HL-60 (cell line): Measurements from ENCODE around the gene GCGR.

Experiments used
- DNase-seq, 2 experiments: peaks; one replicate each; pipeline ENCODE4 v3.0.0-alpha.2; 2010 to 2020; ENCODE audit warnings: low read depth in 1 of 2, low spot score in 1 of 2
- H3K27ac ChIP-seq: fragments of 250-450 bp; sonication (Bioruptor Pico); replicated peaks from 2 replicates; pipeline ENCODE4 v1.5.1; 2020; ENCODE audit warnings: mild to moderate bottlenecking, moderate library complexity
- H3K27me3 ChIP-seq: fragments of 250-450 bp; sonication (Bioruptor Pico); 2 replicates; pipeline ENCODE4 v1.5.1; 2021; ENCODE audit warnings: mild to moderate bottlenecking, moderate library complexity; ENCODE audit not compliant: insufficient read depth, poor library complexity, severe bottlenecking
- H3K4me3 ChIP-seq: replicated peaks from 2 replicates; pipeline ENCODE4 v1.5.1; 2011; ENCODE audit warnings: mild to moderate bottlenecking, control low read depth, low read length; ENCODE audit not compliant: insufficient read depth
- GABPA ChIP-seq: IDR thresholded peaks from 2 replicates; pipeline ENCODE4 v1.6.1; 2012; ENCODE audit warnings: low read depth
- POLR2AphosphoS5 ChIP-seq: IDR thresholded peaks from 2 replicates; pipeline ENCODE4 v1.6.1; 2012; ENCODE audit warnings: low read depth
- SPI1 ChIP-seq: IDR thresholded peaks from 2 replicates; pipeline ENCODE4 v1.6.1; 2012; ENCODE audit warnings: low read depth, mild to moderate bottlenecking, borderline replicate concordance
- TF ChIP-seq, protein P1 (sequence below): IDR thresholded peaks from 2 replicates; pipeline ENCODE4 v1.6.1; 2012; ENCODE audit warnings: low read depth; ENCODE audit not compliant: insufficient replicate concordance
- TF ChIP-seq, protein P2 (sequence below): IDR thresholded peaks from one replicate; pipeline ENCODE4 v1.5.1; 2011; ENCODE audit warnings: low read length, control low read depth, inconsistent platforms; ENCODE audit not compliant: insufficient read depth

GCGR gene

DNA sequence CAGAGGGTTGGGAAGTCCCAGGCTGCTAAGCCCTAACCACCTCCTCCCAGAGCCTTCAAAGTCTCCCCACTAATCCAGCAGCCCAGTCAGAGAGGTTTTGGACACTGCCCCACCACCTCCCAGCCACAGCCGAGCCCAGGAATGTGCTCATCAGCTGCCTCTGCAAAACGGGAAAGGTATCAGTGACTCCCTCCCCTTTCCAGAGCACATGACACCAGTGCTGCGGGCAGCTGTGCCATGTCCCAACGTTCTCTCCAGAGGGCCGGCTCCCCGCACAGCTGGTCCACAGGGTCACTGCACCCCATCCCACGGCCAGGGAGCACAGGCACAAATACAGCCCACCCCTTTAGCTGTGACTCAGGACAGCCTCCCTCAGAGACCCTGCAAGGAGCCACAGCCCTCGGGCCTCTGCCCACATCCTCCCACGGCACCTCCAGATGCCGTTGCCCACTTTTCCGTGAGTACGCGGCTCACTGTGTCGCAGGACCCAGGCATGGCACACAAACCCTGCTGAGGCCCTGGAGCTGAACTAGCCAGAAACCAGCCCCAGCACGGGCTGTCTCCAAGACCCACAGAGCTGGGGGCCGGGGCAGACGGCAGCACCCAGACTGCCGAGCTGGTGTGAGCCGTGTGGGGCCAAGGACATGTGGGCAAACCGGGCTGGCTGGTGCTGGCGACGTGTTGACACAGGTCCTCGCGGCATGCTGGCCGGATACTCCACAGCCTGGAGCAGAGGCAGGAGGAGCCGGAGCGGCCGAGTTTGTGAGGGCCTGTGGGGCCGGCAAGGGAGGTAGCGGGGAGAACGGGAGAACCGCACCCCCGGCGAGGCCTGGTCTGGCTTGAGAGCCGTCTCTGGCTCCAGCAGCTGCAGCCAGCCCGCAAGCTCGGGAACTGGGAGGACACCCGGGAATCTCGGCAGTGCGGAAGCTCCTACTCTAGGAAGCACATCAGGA lies 37.2 kb downstream of the GCGR start:
- no peaks in the 10 kb centered on the region for H3K27me3 ChIP-seq
- peak overlapping the region; percentile 5; the same call in 1 of the 2 replicates for H3K4me3 ChIP-seq
- peak overlapping the region; percentile 97 for H3K27ac ChIP-seq
- peak; percentile 83 to 87 for DNase-seq
- TF ChIP-seq SPI1: no peak
- TF ChIP-seq POLR2AphosphoS5: peak; percentile 88

- peak; percentile 67 for TF ChIP-seq POLR2AphosphoS5
- TF ChIP-seq SPI1: no peak
- no peaks in the 10 kb centered on the region for H3K27me3 ChIP-seq
- H3K27ac ChIP-seq: peak overlapping the region; percentile 97
- peak overlapping the region; percentile 5; the same call in 1 of the 2 replicates for H3K4me3 ChIP-seq
- peak in 1 of 2 experiments; percentile 73 for DNase-seq
Observed at GRCh38 chr17:81841866-81842265, 37.9 kb downstream of the GCGR start.

DNA sequence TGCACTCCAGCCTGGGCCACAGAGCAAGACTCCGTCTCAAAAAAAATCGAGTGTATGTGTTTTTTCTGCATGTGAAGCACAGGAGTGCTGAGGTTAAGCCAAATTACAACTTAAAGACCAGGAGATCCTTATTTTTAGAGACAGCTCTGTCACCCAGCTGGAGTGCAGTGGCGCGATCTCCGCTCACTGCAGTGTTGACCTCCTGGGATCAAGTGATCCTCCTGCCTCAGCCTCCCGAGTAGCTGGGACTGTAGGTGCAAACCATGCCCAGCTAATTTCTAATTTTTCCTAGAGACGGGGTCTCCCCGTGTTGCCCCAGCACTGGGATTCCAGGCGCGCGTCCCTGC lies 38.4 kb downstream of the GCGR start:
- DNase-seq: no peak
- Histone ChIP-seq H3K27ac (peak overlapping the region; percentile 97), H3K27me3 (no peaks in the 10 kb centered on the region), H3K4me3 (no peak overlapping the region)
- TF ChIP-seq, protein P1, sequence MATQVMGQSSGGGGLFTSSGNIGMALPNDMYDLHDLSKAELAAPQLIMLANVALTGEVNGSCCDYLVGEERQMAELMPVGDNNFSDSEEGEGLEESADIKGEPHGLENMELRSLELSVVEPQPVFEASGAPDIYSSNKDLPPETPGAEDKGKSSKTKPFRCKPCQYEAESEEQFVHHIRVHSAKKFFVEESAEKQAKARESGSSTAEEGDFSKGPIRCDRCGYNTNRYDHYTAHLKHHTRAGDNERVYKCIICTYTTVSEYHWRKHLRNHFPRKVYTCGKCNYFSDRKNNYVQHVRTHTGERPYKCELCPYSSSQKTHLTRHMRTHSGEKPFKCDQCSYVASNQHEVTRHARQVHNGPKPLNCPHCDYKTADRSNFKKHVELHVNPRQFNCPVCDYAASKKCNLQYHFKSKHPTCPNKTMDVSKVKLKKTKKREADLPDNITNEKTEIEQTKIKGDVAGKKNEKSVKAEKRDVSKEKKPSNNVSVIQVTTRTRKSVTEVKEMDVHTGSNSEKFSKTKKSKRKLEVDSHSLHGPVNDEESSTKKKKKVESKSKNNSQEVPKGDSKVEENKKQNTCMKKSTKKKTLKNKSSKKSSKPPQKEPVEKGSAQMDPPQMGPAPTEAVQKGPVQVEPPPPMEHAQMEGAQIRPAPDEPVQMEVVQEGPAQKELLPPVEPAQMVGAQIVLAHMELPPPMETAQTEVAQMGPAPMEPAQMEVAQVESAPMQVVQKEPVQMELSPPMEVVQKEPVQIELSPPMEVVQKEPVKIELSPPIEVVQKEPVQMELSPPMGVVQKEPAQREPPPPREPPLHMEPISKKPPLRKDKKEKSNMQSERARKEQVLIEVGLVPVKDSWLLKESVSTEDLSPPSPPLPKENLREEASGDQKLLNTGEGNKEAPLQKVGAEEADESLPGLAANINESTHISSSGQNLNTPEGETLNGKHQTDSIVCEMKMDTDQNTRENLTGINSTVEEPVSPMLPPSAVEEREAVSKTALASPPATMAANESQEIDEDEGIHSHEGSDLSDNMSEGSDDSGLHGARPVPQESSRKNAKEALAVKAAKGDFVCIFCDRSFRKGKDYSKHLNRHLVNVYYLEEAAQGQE: no peak
- TF ChIP-seq POLR2AphosphoS5 (no peak), SPI1 (no peak), GABPA (no peak)
- TF ChIP-seq, protein P2, sequence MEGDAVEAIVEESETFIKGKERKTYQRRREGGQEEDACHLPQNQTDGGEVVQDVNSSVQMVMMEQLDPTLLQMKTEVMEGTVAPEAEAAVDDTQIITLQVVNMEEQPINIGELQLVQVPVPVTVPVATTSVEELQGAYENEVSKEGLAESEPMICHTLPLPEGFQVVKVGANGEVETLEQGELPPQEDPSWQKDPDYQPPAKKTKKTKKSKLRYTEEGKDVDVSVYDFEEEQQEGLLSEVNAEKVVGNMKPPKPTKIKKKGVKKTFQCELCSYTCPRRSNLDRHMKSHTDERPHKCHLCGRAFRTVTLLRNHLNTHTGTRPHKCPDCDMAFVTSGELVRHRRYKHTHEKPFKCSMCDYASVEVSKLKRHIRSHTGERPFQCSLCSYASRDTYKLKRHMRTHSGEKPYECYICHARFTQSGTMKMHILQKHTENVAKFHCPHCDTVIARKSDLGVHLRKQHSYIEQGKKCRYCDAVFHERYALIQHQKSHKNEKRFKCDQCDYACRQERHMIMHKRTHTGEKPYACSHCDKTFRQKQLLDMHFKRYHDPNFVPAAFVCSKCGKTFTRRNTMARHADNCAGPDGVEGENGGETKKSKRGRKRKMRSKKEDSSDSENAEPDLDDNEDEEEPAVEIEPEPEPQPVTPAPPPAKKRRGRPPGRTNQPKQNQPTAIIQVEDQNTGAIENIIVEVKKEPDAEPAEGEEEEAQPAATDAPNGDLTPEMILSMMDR: no peak

- Histone ChIP-seq H3K27ac (peak overlapping the region; percentile 97), H3K27me3 (no peaks in the 10 kb centered on the region), H3K4me3 (no peak overlapping the region)
- DNase-seq: peak in 1 of 2 experiments; percentile 66
- TF ChIP-seq POLR2AphosphoS5 (peak; percentile 87), SPI1 (no peak), GABPA (0 out of 2 replicates have a peak, but pooled peaks have one; percentile 7)
Observed at GRCh38 chr17:81842725-81843504, 39.0 kb downstream of the GCGR start.

GRCh38 chr17:81843713-81844326 lies 39.9 kb downstream of the GCGR start:
- Histone ChIP-seq H3K27ac (peak overlapping the region; percentile 97), H3K4me3 (no peak overlapping the region), H3K27me3 (no peaks in the 10 kb centered on the region)
- peak; percentile 33; the same call in 1 of the 2 replicates for TF ChIP-seq POLR2AphosphoS5
- 0 out of 2 replicates have a peak, but pooled peaks have one; percentile 6 for TF ChIP-seq GABPA
- TF ChIP-seq, protein P2: no peak
- TF ChIP-seq, protein P1: no peak
- TF ChIP-seq SPI1: no peak
- DNase-seq: peak; percentile 48 to 54
